Fibroblast of the aortic adventitia (primary cell): Measurements from ENCODE around the gene ZBTB40. TPM values are rescaled to one million over a fixed set of nuclear protein-coding genes. Genes with fewer than 3 reads are reported as not detected.

Source experiments
- DNase-seq: peaks from one replicate; pipeline ENCODE4 v3.0.0-alpha.2; 2010; ENCODE audit warnings: low read depth
- H3K4me3 ChIP-seq: 2 replicates; pipeline ENCODE4 v1.5.1; 2011; ENCODE audit warnings: low read depth, mild to moderate bottlenecking, control low read depth, low read length, moderate library complexity
- CTCF ChIP-seq: IDR thresholded peaks from 2 replicates; pipeline ENCODE4 v1.5.1; 2011; ENCODE audit warnings: mild to moderate bottlenecking, low read length, control low read depth, inconsistent platforms; ENCODE audit not compliant: insufficient read depth
- total RNA-seq: library from RNA; depleted of rRNA; stranded (reverse); fragments of >200 nt; gene quantifications from 2 replicates; pipeline ENCODE4 v1.2.3, GENCODE V29; 2012; ENCODE audit warnings: low replicate concordance

The ZBTB40 gene
- total RNA-seq, 1 donor: 10.0 TPM

- H3K4me3 ChIP-seq: no peak overlapping the region
- TF ChIP-seq CTCF: no peak
- DNase-seq: no peak
These were observed 43.4 kb downstream of the ZBTB40 start for GRCh38 chr1:22494943-22495579.

- no peak overlapping the region for H3K4me3 ChIP-seq
- DNase-seq: no peak
- no peak for TF ChIP-seq CTCF
These were observed 45.0 kb downstream of the ZBTB40 start for GRCh38 chr1:22496536-22497160.

- TF ChIP-seq CTCF: no peak
These were observed 46.8 kb downstream of the ZBTB40 start for GRCh38 chr1:22498463-22498862.

GRCh38 chr1:22500058-22500457 lies 48.4 kb downstream of the ZBTB40 start:
- no peak for TF ChIP-seq CTCF
- no peak overlapping the region for H3K4me3 ChIP-seq
- no peak for DNase-seq

More at GRCh38 chr1:22498463-22498862, 46.8 kb downstream of the ZBTB40 start:
- no peak overlapping the region for H3K4me3 ChIP-seq
- no peak for DNase-seq

GRCh38 chr1:22500471-22500870 lies 48.8 kb downstream of the ZBTB40 start:
- no peak overlapping the region for H3K4me3 ChIP-seq
- peak; percentile 31 for DNase-seq
- TF ChIP-seq CTCF: no peak

- H3K4me3 ChIP-seq: no peak overlapping the region
- no peak for DNase-seq
- TF ChIP-seq CTCF: no peak
These were observed 50.6 kb downstream of the ZBTB40 start for GRCh38 chr1:22502202-22502601.
